CD4-positive, alpha-beta T cell treated with Interleukin-17A for 1 hour (primary cell): ENCODE results near the gene CASR.

Source experiments
- DNase-seq: peaks from one replicate; pipeline ENCODE4 v3.0.0-alpha.2; 2020

Gene CASR

GRCh38 chr3:122215592-122216298 is 32.3 kb downstream of the CASR start:
- DNase-seq: no peak

GRCh38 chr3:122217901-122218300 is 34.4 kb downstream of the CASR start:
- DNase-seq: no peak

DNA sequence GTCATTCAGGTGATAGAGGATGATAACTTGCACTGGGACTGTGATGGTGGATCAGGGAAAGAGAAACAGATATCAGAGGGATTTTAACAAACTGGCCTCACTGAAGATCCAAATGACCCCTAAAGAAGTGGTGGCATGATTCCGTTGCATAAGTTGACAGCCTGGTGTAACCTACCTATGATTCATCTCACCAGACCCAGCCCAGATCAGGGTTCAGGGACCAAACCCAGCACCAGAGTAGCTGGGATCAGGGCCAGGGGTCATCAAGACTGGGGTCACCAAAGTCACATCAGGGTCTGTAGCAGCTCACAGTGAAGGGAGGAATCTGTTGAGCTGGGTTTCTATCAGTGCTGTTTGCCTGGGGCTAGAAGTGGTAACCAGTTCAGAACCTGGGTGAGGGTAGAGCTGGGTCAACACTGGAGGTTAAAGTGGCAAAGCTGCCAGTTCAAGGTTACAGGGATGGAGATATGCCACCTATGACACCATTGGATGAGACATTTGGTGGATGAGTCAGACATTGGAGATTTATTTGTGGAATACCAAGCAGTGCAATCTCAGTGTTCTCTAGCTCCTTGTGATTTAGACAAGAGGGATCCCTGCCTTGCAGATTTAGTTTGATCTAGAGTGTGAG is 35.9 kb downstream of the CASR start:
- no peak for DNase-seq

DNA sequence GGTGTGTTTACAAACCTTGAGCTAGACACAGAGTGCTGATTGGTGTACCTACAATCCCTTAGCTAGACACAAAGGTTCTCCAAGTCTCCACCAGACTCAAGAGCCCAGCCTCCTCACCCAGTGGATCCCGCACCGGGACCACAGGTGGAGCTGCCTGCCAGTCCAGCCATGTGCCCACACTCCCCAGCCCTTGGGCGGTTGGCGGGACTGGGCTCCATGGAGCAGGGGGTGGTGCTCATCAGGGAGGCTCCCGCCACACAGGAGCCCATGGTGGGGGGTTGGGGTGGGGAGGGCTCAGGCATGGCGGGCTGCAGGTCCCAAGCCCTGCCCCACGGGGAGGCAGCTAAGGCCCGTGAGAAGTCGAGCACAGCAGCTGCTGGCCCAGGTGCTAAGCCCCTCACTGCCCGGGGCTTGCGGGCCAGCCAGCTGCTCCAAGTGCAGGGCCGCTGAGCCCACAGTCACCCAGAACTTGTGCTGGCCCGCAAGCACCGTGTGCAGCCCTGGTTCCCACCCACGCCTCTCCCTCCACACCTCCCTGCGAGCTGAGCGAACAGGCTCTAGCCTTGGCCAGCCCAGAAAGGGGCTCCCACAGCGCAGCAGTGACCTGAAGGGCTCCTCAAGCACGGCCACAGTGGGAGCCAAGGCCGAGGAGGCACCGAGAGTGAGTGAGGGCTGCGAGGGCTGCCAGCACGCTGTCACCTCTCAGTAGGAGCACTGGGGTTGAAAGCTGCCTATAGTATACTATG is 43.7 kb downstream of the CASR start:
- no peak for DNase-seq

DNA sequence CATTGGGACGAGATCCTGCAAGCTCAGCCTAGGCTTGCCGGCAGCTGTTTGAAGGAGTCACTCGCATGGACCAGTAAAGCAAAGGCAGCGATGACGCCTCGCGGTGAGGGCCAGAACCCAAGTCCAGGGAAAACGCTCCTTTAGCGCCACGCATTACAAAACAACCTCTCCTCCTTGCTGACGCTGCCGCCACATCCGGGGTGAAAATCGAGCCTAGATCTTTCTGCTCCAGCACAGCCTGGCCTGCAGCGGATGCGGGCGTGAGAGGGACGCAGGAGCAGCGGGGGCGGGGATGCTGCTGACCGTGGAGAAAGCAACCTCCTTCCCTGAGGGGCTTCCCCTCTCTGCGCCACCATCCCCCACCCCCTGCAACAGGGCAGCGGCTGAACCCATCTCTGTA is 46.7 kb downstream of the CASR start:
- DNase-seq: no peak

DNA sequence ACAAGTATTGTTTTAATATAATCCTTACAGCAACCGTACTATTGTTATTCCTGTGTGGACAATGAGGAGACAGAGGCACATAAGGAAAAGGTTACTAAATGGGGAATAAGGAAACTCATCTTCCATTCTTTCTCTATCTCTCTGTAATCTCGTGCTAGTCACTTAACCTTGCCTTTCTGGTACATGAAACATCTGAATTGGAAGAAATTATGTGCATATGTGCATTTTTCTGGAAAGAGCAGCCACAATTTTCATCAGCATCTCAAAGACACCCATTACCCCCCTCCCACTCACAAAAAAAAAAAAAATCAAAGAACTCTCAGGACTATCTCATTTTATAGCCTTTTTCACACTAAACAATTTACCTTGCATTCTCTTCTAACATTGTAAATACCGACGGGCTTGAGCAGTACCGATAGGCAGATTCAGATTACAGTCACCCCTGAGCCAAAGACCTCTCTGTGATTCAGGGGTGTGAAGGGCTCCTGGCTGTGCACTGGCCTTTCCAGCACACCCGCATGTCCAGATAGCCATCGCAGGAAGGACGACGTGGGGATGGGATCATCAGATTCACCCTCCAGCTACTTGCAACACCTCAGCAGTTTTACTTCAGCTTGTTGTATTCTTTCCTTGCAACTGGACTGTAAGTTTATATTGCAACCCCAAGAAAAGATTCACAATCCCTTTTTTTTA is 48.1 kb downstream of the CASR start:
- no peak for DNase-seq

DNA sequence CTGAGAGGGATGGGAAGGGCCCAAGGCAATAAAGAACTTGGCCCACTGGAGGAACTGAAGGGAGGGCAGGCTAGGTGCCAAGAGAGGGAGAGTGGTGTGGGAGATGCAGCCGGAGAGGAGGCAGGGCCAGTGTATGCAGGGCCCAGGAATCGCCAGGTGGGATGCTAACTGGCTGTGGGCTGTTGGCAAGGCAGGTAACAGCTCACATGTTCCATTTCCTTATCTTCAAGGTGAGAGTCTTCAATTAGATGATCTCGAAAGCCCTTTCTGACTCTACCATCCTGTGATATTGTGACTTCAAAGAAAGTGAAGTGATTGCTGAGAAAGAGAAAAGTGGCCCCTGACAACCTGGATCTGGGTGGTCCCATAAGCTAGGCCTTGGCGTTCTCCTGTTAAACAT is 49.0 kb downstream of the CASR start:
- no peak for DNase-seq

DNA sequence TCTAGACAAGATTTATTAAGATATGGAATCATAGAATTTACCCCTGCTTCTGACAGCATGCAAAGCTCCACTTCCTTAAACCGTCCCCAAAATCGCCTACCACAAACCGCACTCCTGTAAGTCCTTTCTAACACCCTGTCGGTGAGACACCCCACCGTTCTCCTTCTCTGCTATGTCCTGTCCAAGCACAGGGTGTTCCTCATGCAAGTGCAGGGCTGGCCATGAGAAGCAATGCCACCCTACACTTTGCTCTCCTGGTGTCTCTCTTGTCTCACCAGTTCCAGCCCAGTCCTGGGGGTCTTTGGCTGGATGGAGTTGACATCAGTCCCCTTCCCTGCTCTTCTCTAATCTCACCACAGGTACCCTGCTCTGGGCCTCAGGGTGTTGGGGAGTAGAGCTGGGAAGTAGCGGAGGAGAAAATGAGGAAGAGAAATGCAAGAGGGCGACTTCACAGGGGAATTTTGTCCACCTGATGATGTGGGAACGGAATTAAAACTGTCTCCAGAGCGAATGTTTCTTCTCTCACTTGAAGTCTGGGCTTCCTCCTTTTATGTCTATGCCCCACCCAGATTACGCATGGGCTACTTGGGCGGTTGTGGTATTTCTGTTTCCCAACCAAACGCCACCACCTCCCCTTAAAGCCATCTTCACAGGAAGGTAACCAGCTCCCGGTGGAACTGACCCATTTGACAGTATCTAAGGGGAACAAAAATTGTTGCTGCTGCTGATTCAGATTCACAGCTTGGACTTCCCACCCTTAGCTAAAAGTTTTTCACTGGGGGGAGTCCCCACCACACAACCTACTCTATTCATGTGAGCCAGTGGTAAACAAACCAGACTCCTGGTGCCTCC is 49.9 kb downstream of the CASR start:
- DNase-seq: peak; percentile 50

GRCh38 chr3:122234117-122234516 is 50.6 kb downstream of the CASR start:
- DNase-seq: no peak

GRCh38 chr3:122235147-122235546 is 51.7 kb downstream of the CASR start:
- DNase-seq: no peak

DNA sequence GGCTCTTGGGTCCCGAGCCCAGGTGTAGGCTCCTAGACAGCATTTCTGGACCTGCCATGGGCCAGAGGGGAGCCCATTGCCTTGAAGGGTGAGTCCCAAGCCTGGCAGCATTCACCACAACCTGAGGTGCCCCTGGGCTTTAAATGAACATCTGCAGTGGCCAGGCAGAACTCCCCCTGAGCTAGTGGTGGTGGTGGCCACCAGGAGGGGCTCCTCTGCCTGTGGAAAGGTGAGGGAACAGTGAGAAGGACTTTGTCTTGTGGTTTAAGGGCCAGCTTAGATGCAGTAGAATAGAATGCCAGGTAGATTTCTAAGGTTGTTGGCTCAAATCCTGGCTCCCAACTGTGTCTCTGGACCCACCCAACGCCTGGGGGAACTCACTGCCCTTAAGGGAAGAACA is 55.6 kb downstream of the CASR start:
- no peak for DNase-seq

DNA sequence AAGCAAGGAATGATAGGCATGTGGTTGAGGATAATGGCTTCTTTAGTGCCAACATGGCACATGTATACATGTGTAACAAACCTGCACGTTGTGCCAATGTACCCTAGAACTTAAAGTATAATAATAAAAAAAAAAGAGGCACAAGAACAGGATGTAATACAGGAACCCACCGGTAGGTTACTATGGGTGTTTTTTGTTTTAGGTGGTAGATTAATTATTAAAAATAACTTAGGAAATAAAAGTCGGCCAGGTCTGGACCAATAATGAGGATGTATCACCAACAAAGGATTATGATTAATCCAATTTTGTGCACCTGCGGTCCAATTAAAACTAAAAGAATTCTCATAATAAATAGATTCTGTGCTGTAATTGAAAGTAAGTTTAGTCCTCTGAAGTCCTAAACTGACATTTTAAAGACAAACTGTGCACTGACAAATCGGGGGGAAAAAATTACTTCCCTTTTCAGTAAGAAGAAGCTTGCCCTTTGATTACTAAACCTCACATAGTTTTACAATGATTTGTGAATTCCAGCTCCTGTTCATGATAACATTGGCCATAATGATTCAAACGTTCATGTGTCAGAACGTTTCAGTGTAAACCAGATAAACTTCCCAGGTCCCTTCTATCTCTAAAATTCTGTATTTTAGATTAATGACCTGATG is 62.2 kb downstream of the CASR start:
- DNase-seq: peak; percentile 16

DNA sequence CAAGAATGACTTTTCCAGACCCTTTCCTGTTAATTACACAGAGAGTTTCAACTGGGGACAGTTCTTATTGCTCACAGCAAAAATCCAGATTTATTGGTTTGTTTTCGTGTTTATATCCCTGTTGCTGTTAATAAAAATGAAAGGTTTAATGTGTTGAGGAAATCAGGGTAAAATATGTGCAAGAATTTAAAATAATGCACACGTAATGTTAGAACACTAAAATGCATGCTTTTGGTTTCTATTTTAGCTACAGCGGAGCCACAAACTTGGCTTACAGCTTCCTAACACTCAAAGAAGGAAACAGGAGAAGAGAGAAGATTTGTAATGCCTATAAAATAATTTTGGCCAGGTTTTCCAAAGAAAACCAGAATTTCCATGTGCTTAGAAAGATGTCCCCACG is 62.7 kb downstream of the CASR start:
- no peak for DNase-seq

DNA sequence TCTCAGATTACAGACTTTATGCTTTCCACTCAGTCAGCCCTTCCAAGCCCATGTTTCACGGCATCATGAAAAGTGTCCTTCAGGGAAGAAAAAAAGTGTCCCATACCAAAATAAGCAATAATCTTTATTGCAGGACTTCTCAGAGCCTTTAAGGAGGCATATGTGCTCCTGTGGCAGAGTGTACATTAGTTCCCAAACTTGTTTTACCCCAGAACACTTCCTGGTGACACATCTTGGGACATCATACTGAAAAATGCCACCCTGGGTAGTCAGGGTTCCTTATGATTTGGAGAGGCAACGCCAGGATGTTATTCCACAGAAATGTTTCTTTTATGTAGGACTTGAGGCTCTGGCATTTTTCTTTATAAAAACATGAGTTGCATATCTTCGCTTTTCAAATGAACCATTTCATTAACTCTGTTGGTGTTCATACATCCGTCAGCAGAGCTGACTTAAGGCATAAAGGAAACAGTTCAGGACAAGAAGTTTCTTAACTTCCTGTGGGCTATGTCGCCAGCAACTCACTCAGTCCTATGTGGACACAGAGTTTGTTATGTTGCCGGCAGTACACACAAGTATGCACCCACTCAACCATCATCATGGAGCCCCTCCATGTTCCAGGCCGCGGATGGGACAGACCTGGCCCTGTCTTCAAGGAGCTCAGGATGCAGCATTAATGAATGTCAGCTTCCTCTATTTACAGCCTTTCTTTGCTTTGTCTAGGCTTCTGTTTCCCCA is 63.8 kb downstream of the CASR start:
- DNase-seq: no peak

DNA sequence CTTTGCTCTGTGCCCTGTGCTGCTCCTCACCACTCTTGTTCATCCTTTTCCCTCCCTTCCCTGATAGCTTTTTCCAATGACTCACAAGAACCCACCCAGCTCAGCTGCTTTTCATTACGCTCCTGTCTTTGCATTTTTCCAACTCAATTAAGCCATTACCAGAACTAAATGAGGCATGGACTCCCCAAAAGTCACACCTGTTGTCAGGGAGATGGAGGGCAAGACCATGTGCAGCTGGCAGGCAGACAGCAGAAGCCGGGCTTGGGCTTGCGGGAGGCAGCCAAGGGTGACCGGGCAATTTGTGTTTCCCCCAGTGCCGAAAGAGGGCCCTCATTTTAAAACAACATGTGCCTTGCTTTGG is 64.3 kb downstream of the CASR start:
- no peak for DNase-seq

DNA sequence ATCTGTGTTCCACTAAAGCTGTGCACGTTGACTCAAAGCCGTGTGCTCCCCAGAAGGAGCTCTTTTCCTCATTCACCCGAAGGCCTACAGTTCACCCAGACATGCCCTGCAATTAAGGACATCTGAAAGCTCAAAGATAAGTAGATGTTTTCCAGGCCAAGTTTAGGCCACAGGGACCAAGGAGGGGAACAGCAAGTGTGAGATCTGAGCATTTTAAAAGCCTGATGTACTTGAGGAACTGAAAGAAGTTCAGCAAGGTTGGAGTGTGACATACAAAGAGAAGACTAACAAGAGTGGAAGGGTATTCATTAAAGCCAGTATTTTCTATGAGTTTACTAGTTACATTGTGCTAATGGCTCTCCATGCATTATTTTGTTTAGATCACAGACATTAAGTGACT is 68.0 kb downstream of the CASR start:
- DNase-seq: no peak

DNA sequence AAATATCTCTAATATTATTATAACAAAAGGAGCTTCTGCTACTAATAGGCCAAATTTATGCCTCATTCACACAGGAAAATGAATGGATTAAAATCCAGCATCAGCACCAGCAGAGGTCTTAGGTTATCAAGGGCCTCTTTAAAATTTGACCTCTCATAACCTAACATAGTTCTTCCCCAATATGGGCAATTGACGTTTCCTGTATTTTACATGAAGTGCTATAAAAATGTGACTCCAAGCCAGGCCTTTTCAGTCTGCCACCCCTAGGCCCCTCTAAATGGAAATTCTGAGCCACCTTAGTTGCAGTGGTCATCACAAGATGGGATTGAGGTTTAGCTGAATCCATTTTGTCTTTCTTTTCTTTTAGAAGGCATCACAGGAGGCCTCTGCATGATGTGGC is 70.1 kb downstream of the CASR start:
- no peak for DNase-seq

DNA sequence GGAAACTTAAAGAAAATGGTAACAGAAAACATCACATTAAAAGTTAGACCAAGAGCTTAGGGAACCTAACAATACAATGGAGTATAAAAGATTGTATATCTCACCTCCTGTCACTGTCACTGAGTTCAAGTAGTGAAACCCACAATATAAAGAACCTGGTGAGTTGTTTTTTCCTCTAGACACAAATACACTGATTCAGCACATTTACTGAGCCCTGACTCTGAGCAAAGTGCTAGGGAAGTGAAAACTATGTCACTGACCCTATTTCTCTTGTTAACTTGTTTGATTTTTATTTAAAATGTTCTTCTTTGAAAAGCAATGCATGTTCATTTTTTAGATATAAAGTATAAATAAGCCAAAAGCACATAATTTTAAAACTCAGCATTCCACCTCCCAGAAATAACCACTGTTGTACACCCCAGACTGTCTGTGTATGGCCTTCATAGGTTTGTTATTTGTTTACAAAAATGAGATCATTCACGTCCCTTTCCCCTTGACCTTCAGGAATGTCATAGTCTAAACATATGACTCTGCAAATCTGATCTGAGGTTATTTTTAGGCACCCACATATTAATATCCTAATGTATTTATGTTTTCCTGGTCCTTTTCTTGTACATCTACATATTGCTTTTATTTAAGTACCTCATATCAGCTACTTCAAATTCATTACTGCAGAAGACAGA is 72.4 kb downstream of the CASR start:
- no peak for DNase-seq

DNA sequence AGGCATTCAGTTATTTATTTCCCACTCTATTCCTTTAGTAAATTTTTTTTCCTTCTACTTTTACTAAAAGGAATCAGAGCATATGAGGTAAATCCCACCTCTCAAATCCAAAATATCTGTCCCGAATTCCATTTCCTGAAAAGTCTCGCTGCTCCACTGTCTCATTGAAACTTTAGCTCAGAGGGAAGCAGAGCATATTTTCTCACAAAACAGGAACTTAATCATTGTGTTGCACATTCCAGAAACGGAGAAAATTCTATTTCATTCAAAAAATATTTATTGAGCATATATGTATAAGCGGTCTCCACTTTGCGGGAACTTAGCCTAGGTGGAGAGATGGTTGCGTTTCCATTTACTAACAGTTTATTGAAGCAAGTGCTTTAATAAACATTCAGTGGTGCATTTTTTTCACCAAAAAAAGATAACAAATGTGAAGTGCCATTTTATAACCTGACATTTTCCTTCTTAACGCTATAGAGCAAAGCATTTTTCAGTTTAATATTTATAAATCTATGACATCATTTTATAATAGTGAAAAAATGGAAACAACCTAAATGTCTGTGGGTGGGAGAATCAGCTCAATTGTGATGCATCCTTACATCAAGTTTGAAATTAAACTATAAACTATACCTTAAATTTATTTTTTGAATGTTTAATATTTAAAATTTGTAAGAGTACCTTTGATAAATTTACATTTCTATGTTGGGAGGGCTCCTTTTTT is 74.3 kb downstream of the CASR start:
- DNase-seq: no peak

DNA sequence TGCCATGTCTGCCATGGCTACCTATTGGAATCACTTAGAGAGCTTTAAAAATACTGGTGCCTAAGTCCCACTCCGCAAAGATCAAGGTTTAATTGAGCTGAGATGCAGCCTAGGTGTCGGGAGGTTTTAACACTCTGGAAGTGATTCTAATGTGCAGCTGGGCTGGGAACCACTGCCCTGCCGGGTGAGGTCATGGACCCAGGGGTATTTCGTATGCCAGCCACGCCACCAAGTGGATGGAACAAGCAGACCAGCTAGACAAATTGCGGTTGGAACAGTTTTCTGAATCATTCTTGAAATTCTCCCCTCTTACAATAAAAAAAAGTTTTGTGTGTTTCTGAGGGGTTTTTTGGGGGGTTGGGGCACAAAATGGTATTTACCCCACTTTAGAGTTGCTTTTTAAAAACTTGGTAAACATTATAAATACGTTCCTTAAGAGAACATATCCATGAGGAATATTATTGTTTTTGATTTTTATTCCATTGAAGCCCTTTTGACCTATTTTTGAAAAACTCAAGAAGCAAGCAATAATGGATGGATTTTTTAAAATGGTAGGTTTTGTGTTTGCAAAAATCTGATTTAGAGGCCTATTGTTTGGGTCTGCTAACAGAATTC is 75.4 kb downstream of the CASR start:
- DNase-seq: peak; percentile 43
